HepG2 (cell line): ENCODE results near the gene NES. TPM values are rescaled to one million over a fixed set of nuclear protein-coding genes. Genes with fewer than 3 reads are reported as not detected.

Source experiments
- ATAC-seq: fragments of 200-7000 bp; cut with Tn5 transposase; 3 replicates; pipeline ENCODE4 v1.9.1; 2020; ENCODE audit warnings: mild to moderate bottlenecking, moderate library complexity
- BruUV-seq: library from RNA; stranded (reverse); fragments of 400-500 nt; replicated peaks from 2 replicates; lab custom pipeline; 2021; lab: Mats Ljungman, UMichigan
- CTCF ChIA-PET: fragments of 300-600 bp; formaldehyde crosslinking; extraction: SDS; loops from one replicate; lab custom pipeline; 2021; ENCODE audit warnings: low total read pairs, inconsistent platforms, low intra/inter-chr PET ratio; lab: Yijun Ruan, JAX
- POLR2A ChIA-PET: fragments of 350-600 bp; sonication (Branson Sonifier 250); formaldehyde crosslinking; loops from one replicate; lab custom pipeline; 2020; ENCODE audit warnings: antibody characterized with exemption, inconsistent platforms; lab: Yijun Ruan, JAX
- DNase-seq: peaks from one replicate; pipeline ENCODE4 v3.0.0-alpha.2; 2015; ENCODE audit warnings: low spot score
- FAIRE-seq: peaks from 3 replicates; lab custom pipeline; 2011; peaks lifted over from hg19 to GRCh38; lab: Jason Lieb, UNC
- H2AFZ ChIP-seq: one replicate; pipeline ENCODE4 v1.6.1; 2011; ENCODE audit warnings: low read length, inconsistent platforms
- H3K27ac ChIP-seq: fragments of 300-600 bp; 3 replicates; pipeline ENCODE4 v1.8.0; 2011; ENCODE audit warnings: mixed run types, mild to moderate bottlenecking, mixed read lengths, low read length, inconsistent platforms; ENCODE audit not compliant: insufficient read depth; ENCODE audit errors: extremely low read length
- H3K27me3 ChIP-seq, 2 experiments: fragments of 200-600 bp in 1 of 2; 2 replicates in 1 of 2; 3 replicates in 1 of 2; pipeline versions ENCODE4 v1.6.0 to v1.8.0; 2011; ENCODE audit warnings: low read length in 2 of 2, mild to moderate bottlenecking in 2 of 2, moderate library complexity in 2 of 2, inconsistent platforms in 1 of 2; ENCODE audit not compliant: insufficient read depth in 2 of 2, control insufficient read depth in 1 of 2
- H3K36me3 ChIP-seq, 2 experiments: fragments of 200-600 bp in 1 of 2; replicated peaks in 1 of 2; 2 replicates in 1 of 2; 3 replicates in 1 of 2; pipeline versions ENCODE4 v1.5.1 to v1.8.0; 2011; ENCODE audit warnings: low read length in 2 of 2, inconsistent platforms in 1 of 2; ENCODE audit not compliant: insufficient read depth in 2 of 2, control insufficient read depth in 1 of 2
- H3K4me1 ChIP-seq: 2 replicates; pipeline ENCODE4 v1.5.1; 2012; ENCODE audit warnings: low read length, inconsistent platforms; ENCODE audit not compliant: insufficient read depth
- H3K4me2 ChIP-seq: 2 replicates; pipeline ENCODE4 v1.6.0; 2011; ENCODE audit warnings: low read depth, low read length, inconsistent platforms
- H3K4me3 ChIP-seq, 3 experiments: fragments of 200-600 bp in 1 of 3; sonication (generic), shearing (Covaris generic) in 1 of 3; replicated peaks in 1 of 3; 2 replicates each; pipeline ENCODE4 v1.5.1; 2011 to 2016; ENCODE audit warnings: low read length in 3 of 3, inconsistent platforms in 2 of 3, low read depth in 2 of 3, mild to moderate bottlenecking in 2 of 3, control low read depth in 1 of 3, mixed read lengths in 1 of 3; ENCODE audit not compliant: insufficient read depth in 1 of 3
- H3K79me2 ChIP-seq: one replicate; pipeline ENCODE4 v1.6.1; 2011; ENCODE audit warnings: low read length, inconsistent platforms; ENCODE audit not compliant: insufficient read depth
- H3K9ac ChIP-seq: 2 replicates; pipeline ENCODE4 v1.6.0; 2011; ENCODE audit warnings: mild to moderate bottlenecking, low read depth, low read length, inconsistent platforms; ENCODE audit not compliant: insufficient read depth
- H3K9me3 ChIP-seq: 2 replicates; pipeline ENCODE4 v1.5.1; 2012; ENCODE audit warnings: mild to moderate bottlenecking, low read length
- H4K20me1 ChIP-seq: 2 replicates; pipeline ENCODE4 v1.6.0; 2011; ENCODE audit warnings: inconsistent platforms, mild to moderate bottlenecking, low read length, moderate library complexity; ENCODE audit not compliant: insufficient read depth
- AGO1 ChIP-seq: fragments of 200-400 bp; formaldehyde crosslinking; IDR thresholded peaks from 2 replicates; pipeline ENCODE4 v1.6.1; 2017; ENCODE audit warnings: mild to moderate bottlenecking, low read depth, low read length, moderate library complexity; ENCODE audit not compliant: poor library complexity, severe bottlenecking
- CCAR2 ChIP-seq: fragments of 200-400 bp; formaldehyde crosslinking; optimal IDR thresholded peaks from 2 replicates; pipeline ENCODE3; 2018; ENCODE audit warnings: low read depth, mild to moderate bottlenecking, low read length, moderate library complexity
- HNRNPUL1 ChIP-seq: fragments of 200-400 bp; formaldehyde crosslinking; IDR thresholded peaks from 2 replicates; pipeline ENCODE4 v1.6.1; 2017; ENCODE audit warnings: low read depth, mild to moderate bottlenecking, low read length, moderate library complexity
- HOXA3 ChIP-seq: sonication (generic); formaldehyde crosslinking; IDR thresholded peaks from 2 replicates; pipeline ENCODE4 v1.5.0; 2020; ENCODE audit warnings: missing genetic modification reagents
- KDM1A ChIP-seq: IDR thresholded peaks from 2 replicates; pipeline ENCODE4 v1.6.1; 2016; ENCODE audit warnings: missing compliant biosample characterization
- MIXL1 ChIP-seq: IDR thresholded peaks from 2 replicates; pipeline ENCODE4 v1.6.1; 2016
- POLR2A ChIP-seq, 2 experiments: IDR thresholded peaks; 2 replicates each; pipeline ENCODE4 v1.6.1; 2011; ENCODE audit warnings: low read depth in 2 of 2, low read length in 2 of 2, mild to moderate bottlenecking in 1 of 2, moderate library complexity in 1 of 2; ENCODE audit not compliant: insufficient read depth in 1 of 2
- ZC3H13 ChIP-seq: sonication (generic); formaldehyde crosslinking; IDR thresholded peaks from 2 replicates; pipeline ENCODE4 v1.8.1; 2023; ENCODE audit warnings: mild to moderate bottlenecking, missing genetic modification reagents, moderate library complexity
- ZNF275 ChIP-seq: sonication (generic); formaldehyde crosslinking; IDR thresholded peaks from 2 replicates; pipeline ENCODE4 v1.8.0; 2022; ENCODE audit warnings: missing genetic modification reagents, mild to moderate bottlenecking, inconsistent platforms, borderline replicate concordance
- WGBS: methylation state at CpG from one replicate; pipeline ENCODE4 v1.1.6; 2017; ENCODE audit warnings: low lambda C conversion rate; 5-methylcytosine and 5-hydroxymethylcytosine counted together
- in situ Hi-C: cut with HindIII; loops from 2 replicates; pipeline ENCODE4 v1.10.0; 2017; ENCODE audit warnings: low pct_unique_long_range_greater_than_20kb; ENCODE audit not compliant: extremely low pct_ligation_motif_present
- intact Hi-C: fragments of 100-400 bp; cut with micrococcal nuclease; formaldehyde crosslinking; loops from one replicate; pipeline ENCODE4 v1.10.0; 2022; ENCODE audit not compliant: unreplicated experiment
- polyA plus RNA-seq, 8 experiments: library from polyadenylated mRNA; depleted of rRNA in 3 of 8; stranded (reverse) in 7 of 8; unstranded in 1 of 8; fragments of >200 nt; fragmentation: Illumina TruSeq in 4 of 8; extraction: Trizol in 4 of 8; gene quantifications; 2 replicates each; pipeline versions ENCODE4 v1.2.1 to v1.2.3, GENCODE V29; 2011 to 2016; ENCODE audit warnings: low read depth in 4 of 8, missing spikeins in 1 of 8, mixed read lengths in 1 of 8; ENCODE audit not compliant: insufficient read depth in 1 of 8
- total RNA-seq, 5 experiments: library from RNA; depleted of rRNA; stranded (reverse); fragments of >200 nt; fragmentation: Illumina TruSeq; extraction: Trizol; gene quantifications; 2 replicates each; pipeline ENCODE4 v1.2.3, GENCODE V29; 2016; ENCODE audit warnings: low read depth in 1 of 5

Gene NES
- total and polyA plus RNA-seq, 2 of the 13 experiments (the other 11 are each of a cell fraction or from before 2014, with no cell fraction given) = 1.7 to 16.6 TPM

DNA sequence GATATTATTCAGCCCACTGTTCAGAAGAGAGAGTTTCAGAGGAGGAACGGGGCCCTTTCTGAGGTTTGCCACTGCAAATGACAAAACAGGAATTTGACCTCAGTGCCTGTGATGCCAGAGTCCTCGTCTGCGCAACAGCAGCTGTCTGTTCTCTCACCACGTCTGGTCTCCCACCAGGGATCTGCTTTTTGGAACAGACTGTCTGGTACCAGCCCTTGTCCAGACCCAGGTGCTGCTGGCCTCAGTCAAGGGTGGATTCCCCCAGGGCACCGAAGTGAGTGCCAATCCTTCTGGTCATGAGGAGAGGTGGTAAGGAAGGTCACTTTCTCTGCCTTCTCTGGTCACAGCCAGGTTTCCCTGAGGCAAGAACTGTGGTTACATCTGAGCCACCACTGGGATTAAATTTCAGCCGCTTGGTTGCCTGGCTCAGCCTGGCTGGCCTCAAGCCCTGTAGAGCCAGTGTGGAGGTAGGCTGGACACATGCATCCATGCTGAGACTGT is 37.6 kb downstream of the NES start (continued):
- TF ChIP-seq ZNF275 (CRISPR knock-in tag) (no peak), CCAR2 (no peak), ZC3H13 (CRISPR knock-in tag) (peak; percentile 91)

DNA sequence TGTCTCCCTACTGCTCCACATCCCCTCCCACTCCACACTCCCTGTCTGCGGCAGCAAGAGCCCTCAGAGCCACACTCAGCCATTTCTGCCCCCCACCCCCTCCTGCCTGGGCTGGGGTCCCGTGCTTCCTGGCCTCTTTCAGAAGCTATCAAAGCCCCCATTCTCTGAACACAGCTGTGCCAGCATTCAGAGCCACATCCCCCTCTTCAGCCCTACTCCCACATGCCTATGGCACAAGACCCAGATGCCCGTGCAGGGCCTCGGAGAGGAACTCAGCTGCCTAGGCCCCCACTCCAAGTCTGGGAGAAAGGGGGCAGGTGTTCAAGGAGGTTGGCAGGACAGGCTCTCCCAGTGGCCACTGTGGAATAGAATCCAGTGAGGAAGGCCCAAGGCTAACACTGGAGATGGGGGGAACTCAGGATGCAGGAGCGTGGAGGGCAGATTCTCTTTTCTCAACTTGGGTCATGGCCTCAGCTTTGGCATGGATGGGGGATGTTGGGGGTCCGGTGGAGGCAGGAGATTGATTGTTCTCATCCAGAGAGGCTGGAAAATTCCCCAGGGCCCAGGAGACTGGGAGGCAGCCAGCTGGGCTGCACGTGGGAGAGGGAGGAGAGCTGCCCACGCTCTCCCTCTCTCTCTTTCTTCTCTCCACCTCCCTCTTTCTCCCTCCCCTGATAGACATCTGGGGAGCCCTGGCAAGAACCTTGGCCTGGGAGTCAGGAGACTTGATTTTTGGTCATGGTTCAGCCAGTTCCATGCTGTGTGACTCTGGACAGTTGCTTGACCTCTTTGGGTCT is 38.8 kb downstream of the NES start:
- Histone ChIP-seq H3K36me3 (peaks cover 0 to 1% of the 10 kb centered on the region in 2 experiments; a peak in 1 of 5 replicates), H3K79me2 (no peaks in the 10 kb centered on the region), H3K9me3 (no peaks in the 10 kb centered on the region), H3K4me2 (no peak overlapping the region), H3K9ac (no peak overlapping the region), H3K27me3 (peaks cover 4 to 30% of the 10 kb centered on the region in 2 experiments; a peak in 4 of 5 replicates), H3K4me3 (no peak overlapping the region), H3K27ac (no peak overlapping the region), H2AFZ (no peak overlapping the region), H4K20me1 (peaks cover 24% of the 10 kb centered on the region), H3K4me1 (peaks cover 17% of the 10 kb centered on the region)
- in situ Hi-C loops = no loop called here
- no TSS peak for BruUV-seq
- no peak for DNase-seq
- TF ChIP-seq HOXA3 (CRISPR knock-in tag) (no peak), KDM1A (CRISPR knock-in tag) (no peak), MIXL1 (CRISPR knock-in tag) (no peak), AGO1 (peak; percentile 37), POLR2A (IDR thresholded peaks at IDR 0.05; ENCODE audit: insufficient read depth in 1 of 2, low read depth in 2 of 2, low read length in 2 of 2) (peak in 1 of 2 experiments; percentile 14; a peak in 1 of 4 replicates), HNRNPUL1 (no peak)
- CTCF ChIA-PET = no interaction called here
- FAIRE-seq = no peak
- POLR2A ChIA-PET = interaction anchor here (1.3 kb wide), 1 partner anchor 10 kb away, joined by 3 read pairs; no protein-coding TSS in a partner anchor
- intact Hi-C loops = no loop called here
- ATAC-seq = peak; percentile 15
- 30% methylated on average over 8 of the region's 8 CpGs for WGBS
